Parathyroid adenoma (tissue), 2 donors: Measurements from ENCODE around the gene TFDP1.

Experiments used
- H2AFZ ChIP-seq: fragments of 300-600 bp; sonication (generic); one replicate; pipeline ENCODE4 v1.7.0; 2017; ENCODE audit warnings: antibody characterized with exemption, mild to moderate bottlenecking
- H3K27ac ChIP-seq: fragments of 300-600 bp; sonication (generic); one replicate; pipeline ENCODE4 v1.7.0; 2017
- H3K27me3 ChIP-seq: fragments of 300-600 bp; sonication (generic); one replicate; pipeline ENCODE4 v1.7.0; 2017; ENCODE audit warnings: low read length; ENCODE audit not compliant: control insufficient read depth, insufficient read depth
- H3K36me3 ChIP-seq: fragments of 300-600 bp; sonication (generic); one replicate; pipeline ENCODE4 v1.7.0; 2017; ENCODE audit warnings: low read length; ENCODE audit not compliant: control insufficient read depth, insufficient read depth
- H3K4me1 ChIP-seq: fragments of 300-600 bp; sonication (generic); one replicate; pipeline ENCODE4 v1.7.0; 2017; ENCODE audit warnings: control low read depth
- H3K4me2 ChIP-seq: fragments of 300-600 bp; sonication (generic); one replicate; pipeline ENCODE4 v1.7.0; 2017; ENCODE audit warnings: low read length
- H3K4me3 ChIP-seq: fragments of 300-600 bp; sonication (generic); one replicate; pipeline ENCODE4 v1.7.0; 2017; ENCODE audit warnings: low read depth, low read length
- H3K79me2 ChIP-seq: fragments of 300-600 bp; sonication (generic); one replicate; pipeline ENCODE4 v1.7.0; 2017; ENCODE audit warnings: control low read depth
- H3K9ac ChIP-seq: fragments of 300-600 bp; sonication (generic); one replicate; pipeline ENCODE4 v1.7.0; 2017; ENCODE audit warnings: mild to moderate bottlenecking
- H3K9me3 ChIP-seq: fragments of 300-600 bp; sonication (generic); one replicate; pipeline ENCODE4 v1.7.0; 2017; ENCODE audit warnings: low read length; ENCODE audit not compliant: control insufficient read depth
- CTCF ChIP-seq: fragments of 300-600 bp; sonication (generic); IDR thresholded peaks from one replicate; pipeline ENCODE4 v1.7.0; 2017; ENCODE audit warnings: antibody characterized with exemption, mild to moderate bottlenecking
- donor health status: primary hyperparathyroidism.

The TFDP1 gene

GRCh38 chr13:113647351-113648215, 63.0 kb downstream of the TFDP1 start:
- H3K79me2 ChIP-seq, result no peaks in the 10 kb centered on the region
- no peaks in the 10 kb centered on the region for H3K36me3 ChIP-seq
- H3K9ac ChIP-seq, result no peak overlapping the region
- no peak for TF ChIP-seq CTCF
- H3K4me1 ChIP-seq, result peaks cover 11% of the 10 kb centered on the region
- peak overlapping the region; percentile 63 for H3K27ac ChIP-seq
- H2AFZ ChIP-seq, result no peak overlapping the region
- H3K4me2 ChIP-seq, result peak overlapping the region; percentile 42
- H3K27me3 ChIP-seq, result no peaks in the 10 kb centered on the region
- no peaks in the 10 kb centered on the region for H3K9me3 ChIP-seq
- H3K4me3 ChIP-seq, result no peak overlapping the region

GRCh38 chr13:113648216-113648610, 63.7 kb downstream of the TFDP1 start:
- Histone ChIP-seq H3K79me2 (no peaks in the 10 kb centered on the region), H3K4me1 (peaks cover 6% of the 10 kb centered on the region), H2AFZ (no peak overlapping the region), H3K27me3 (no peaks in the 10 kb centered on the region), H3K9me3 (no peaks in the 10 kb centered on the region), H3K36me3 (no peaks in the 10 kb centered on the region), H3K27ac (peak overlapping the region; percentile 63), H3K4me3 (no peak overlapping the region), H3K4me2 (no peak overlapping the region), H3K9ac (no peak overlapping the region)
- no peak for TF ChIP-seq CTCF

DNA sequence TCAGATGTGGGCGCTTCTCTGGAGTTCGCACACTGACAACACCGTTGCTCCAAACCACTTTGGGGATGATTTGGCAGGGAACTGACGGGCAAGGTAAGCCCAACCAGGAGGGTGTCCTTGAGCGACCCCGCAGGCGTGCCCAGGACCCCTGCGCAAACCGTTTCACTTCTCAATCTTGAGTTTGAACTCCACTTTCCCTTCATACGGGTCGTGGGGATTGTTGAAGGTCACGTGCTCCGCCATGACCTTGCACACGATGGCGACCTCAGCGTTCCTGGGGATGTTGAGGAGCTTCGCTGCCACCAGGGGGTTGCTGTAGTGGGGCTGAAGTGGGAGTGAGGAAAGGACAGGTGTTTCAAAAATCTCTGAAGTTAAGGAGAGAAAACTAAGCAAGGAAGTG, 64.7 kb downstream of the TFDP1 start:
- TF ChIP-seq CTCF, result no peak
- Histone ChIP-seq H2AFZ (no peak overlapping the region), H3K27me3 (no peaks in the 10 kb centered on the region), H3K36me3 (no peaks in the 10 kb centered on the region), H3K4me2 (no peak overlapping the region), H3K9ac (no peak overlapping the region), H3K4me3 (no peak overlapping the region), H3K9me3 (no peaks in the 10 kb centered on the region), H3K79me2 (no peaks in the 10 kb centered on the region), H3K27ac (no peak overlapping the region), H3K4me1 (peaks cover 4% of the 10 kb centered on the region)

DNA sequence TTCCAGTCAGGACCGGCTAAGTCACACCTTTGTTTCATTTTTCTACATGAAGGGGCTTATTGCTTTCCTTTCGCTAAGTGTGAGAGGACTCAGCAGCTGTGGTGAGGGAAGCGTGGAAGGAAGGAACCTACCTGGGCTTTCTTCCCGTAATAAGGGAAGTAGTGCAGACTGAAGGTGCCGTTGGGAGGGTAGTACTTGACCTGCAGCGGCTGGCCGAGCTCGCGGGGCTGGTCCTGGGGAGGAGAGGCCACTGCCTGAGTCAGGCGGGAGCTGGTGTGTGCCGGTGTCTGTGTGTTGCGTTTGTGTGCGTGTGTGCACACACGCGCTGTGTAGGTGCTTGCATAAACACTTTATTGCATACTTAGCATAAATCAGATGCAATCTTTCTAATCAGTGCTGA, 65.7 kb downstream of the TFDP1 start:
- Histone ChIP-seq H3K4me3 (no peak overlapping the region), H3K27me3 (no peaks in the 10 kb centered on the region), H3K27ac (no peak overlapping the region), H3K9me3 (no peaks in the 10 kb centered on the region), H3K4me1 (peaks cover 7% of the 10 kb centered on the region), H3K79me2 (no peaks in the 10 kb centered on the region), H3K9ac (no peak overlapping the region), H2AFZ (no peak overlapping the region), H3K36me3 (no peaks in the 10 kb centered on the region), H3K4me2 (no peak overlapping the region)
- no peak for TF ChIP-seq CTCF

- H3K4me1 ChIP-seq, result peaks cover 10% of the 10 kb centered on the region
- H3K27me3 ChIP-seq, result no peaks in the 10 kb centered on the region
- no peaks in the 10 kb centered on the region for H3K36me3 ChIP-seq
- no peak overlapping the region for H3K4me2 ChIP-seq
- H3K79me2 ChIP-seq, result no peaks in the 10 kb centered on the region
- H3K9me3 ChIP-seq, result no peaks in the 10 kb centered on the region
- no peak overlapping the region for H3K9ac ChIP-seq
- no peak for TF ChIP-seq CTCF
- H2AFZ ChIP-seq, result no peak overlapping the region
- no peak overlapping the region for H3K27ac ChIP-seq
- no peak overlapping the region for H3K4me3 ChIP-seq
These were observed 66.2 kb downstream of the TFDP1 start for GRCh38 chr13:113650731-113651148.
